GM23248 (cell line): ENCODE data around the gene TAL2. TPM values are rescaled to one million over a fixed set of nuclear protein-coding genes. Genes with fewer than 3 reads are reported as not detected.

Experiments
- DNase-seq: peaks from one replicate; pipeline ENCODE4 v3.0.0-alpha.2; 2015
- H2AFZ ChIP-seq: fragments of 200-600 bp; sonication (generic); 2 replicates; pipeline ENCODE4 v1.6.1; 2016; ENCODE audit warnings: antibody characterized with exemption
- H3F3A ChIP-seq: fragments of 200-600 bp; sonication (generic); 2 replicates; pipeline ENCODE4 v1.6.1; 2016; ENCODE audit warnings: mild to moderate bottlenecking, antibody characterized with exemption, mixed run types; ENCODE audit not compliant: insufficient read depth
- H3K27ac ChIP-seq: fragments of 200-600 bp; sonication (generic); 2 replicates; pipeline ENCODE4 v1.5.1; 2016; ENCODE audit warnings: mild to moderate bottlenecking
- H3K27me3 ChIP-seq: fragments of 200-600 bp; sonication (generic); replicated peaks from 2 replicates; pipeline ENCODE4 v1.6.1; 2016; ENCODE audit warnings: mild to moderate bottlenecking; ENCODE audit not compliant: insufficient read depth
- H3K36me3 ChIP-seq: fragments of 200-600 bp; sonication (generic); 2 replicates; pipeline ENCODE4 v1.6.1; 2016; ENCODE audit warnings: low read depth, mild to moderate bottlenecking
- H3K4me1 ChIP-seq: fragments of 200-600 bp; sonication (generic); 2 replicates; pipeline ENCODE4 v1.6.1; 2016; ENCODE audit warnings: mild to moderate bottlenecking; ENCODE audit not compliant: insufficient read depth
- H3K4me2 ChIP-seq: fragments of 200-600 bp; sonication (generic); one replicate; pipeline ENCODE4 v1.6.1; 2016; ENCODE audit warnings: mild to moderate bottlenecking; ENCODE audit not compliant: unreplicated experiment
- H3K4me3 ChIP-seq: fragments of 200-600 bp; sonication (generic); 2 replicates; pipeline ENCODE4 v1.5.1; 2016; ENCODE audit warnings: mild to moderate bottlenecking
- H3K79me2 ChIP-seq: fragments of 200-600 bp; sonication (generic); 2 replicates; pipeline ENCODE4 v1.6.1; 2016; ENCODE audit warnings: mild to moderate bottlenecking; ENCODE audit not compliant: insufficient read depth
- H3K9ac ChIP-seq: fragments of 200-600 bp; sonication (generic); 2 replicates; pipeline ENCODE4 v1.6.1; 2016; ENCODE audit warnings: mild to moderate bottlenecking
- H3K9me2 ChIP-seq: fragments of 200-600 bp; sonication (generic); 2 replicates; pipeline ENCODE4 v1.6.1; 2016; ENCODE audit warnings: mixed run types, mild to moderate bottlenecking, moderate library complexity; ENCODE audit not compliant: insufficient read depth
- H3K9me3 ChIP-seq: fragments of 200-600 bp; sonication (generic); one replicate; pipeline ENCODE4 v1.6.1; 2017; ENCODE audit warnings: low read depth
- H4K20me1 ChIP-seq: fragments of 200-600 bp; sonication (generic); 2 replicates; pipeline ENCODE4 v1.6.0; 2016; ENCODE audit not compliant: insufficient read depth
- EZH2 ChIP-seq: fragments of 200-600 bp; sonication (generic); IDR thresholded peaks from 2 replicates; pipeline ENCODE4 v1.6.1; 2018; ENCODE audit warnings: antibody characterized with exemption, mild to moderate bottlenecking; ENCODE audit not compliant: insufficient read depth, poor library complexity, severe bottlenecking
- EZH2phosphoT487 ChIP-seq: fragments of 200-600 bp; sonication (generic); IDR thresholded peaks from 2 replicates; pipeline ENCODE4 v1.6.1; 2018; ENCODE audit warnings: antibody characterized with exemption, moderate library complexity, mild to moderate bottlenecking, low read depth; ENCODE audit not compliant: insufficient read depth
- WGBS, 2 experiments: methylation state at CpG; one replicate each; pipeline ENCODE4 v1.1.6; 2015 to 2017; ENCODE audit warnings: low lambda C conversion rate in 2 of 2, low coverage in 1 of 2; ENCODE audit errors: missing lambda C conversion rate in 2 of 2; 5-methylcytosine and 5-hydroxymethylcytosine counted together
- in situ Hi-C: fragments of 300-500 bp; cut with MboI; formaldehyde crosslinking; loops from 2 replicates; pipeline ENCODE4 v1.15.0; 2020
- polyA plus RNA-seq: library from polyadenylated mRNA; unstranded; fragments of >200 nt; fragmentation: Nextera tagmentation; extraction: Ambion mirVana; gene quantifications from 2 replicates; pipeline ENCODE4 v1.2.1, GENCODE V29; 2016
- total RNA-seq: library from RNA; depleted of rRNA; stranded (reverse); fragments of >200 nt; shearing (Covaris generic); gene quantifications from 2 replicates; pipeline ENCODE4 v1.2.3, GENCODE V29; 2014

TAL2 gene
- total and polyA plus RNA-seq, 2 experiments from 2014 or later = not detected

- no peak for DNase-seq
- in situ Hi-C loops = no loop called here
- no peaks in the 10 kb centered on the region for H3K4me1 ChIP-seq
- peaks cover 28% of the 10 kb centered on the region for H3K27me3 ChIP-seq
- no peak overlapping the region for H3K4me3 ChIP-seq
- H2AFZ ChIP-seq = no peak overlapping the region
- H3K4me2 ChIP-seq = no peak overlapping the region
- no peaks in the 10 kb centered on the region for H3K9me3 ChIP-seq
- no peaks in the 10 kb centered on the region for H3K9me2 ChIP-seq
- WGBS, 2 experiments = 81 to 82% methylated on average over 2 of the region's 2 CpGs
- no peaks in the 10 kb centered on the region for H3K36me3 ChIP-seq
- no peak overlapping the region for H3K9ac ChIP-seq
- H3K27ac ChIP-seq = no peak overlapping the region
- no peaks in the 10 kb centered on the region for H4K20me1 ChIP-seq
- H3F3A ChIP-seq = no peaks in the 10 kb centered on the region
- no peaks in the 10 kb centered on the region for H3K79me2 ChIP-seq
- TF ChIP-seq EZH2 (no peak), EZH2phosphoT487 (no peak)
Observed at GRCh38 chr9:105658351-105658750, 3.9 kb upstream of the TAL2 start.

- TF ChIP-seq EZH2 (no peak), EZH2phosphoT487 (no peak)
- H3K36me3 ChIP-seq = no peaks in the 10 kb centered on the region
- no peak overlapping the region for H3K9ac ChIP-seq
- H3K9me2 ChIP-seq = no peaks in the 10 kb centered on the region
- peaks cover 21% of the 10 kb centered on the region for H3K27me3 ChIP-seq
- H3K4me3 ChIP-seq = no peak overlapping the region
- no peaks in the 10 kb centered on the region for H3K9me3 ChIP-seq
- no peaks in the 10 kb centered on the region for H3K79me2 ChIP-seq
- 47 to 63% methylated on average over 4 of the region's 4 CpGs for WGBS, 2 experiments
- H3K4me2 ChIP-seq = no peak overlapping the region
- in situ Hi-C loops = no loop called here
- H3F3A ChIP-seq = no peaks in the 10 kb centered on the region
- H2AFZ ChIP-seq = no peak overlapping the region
- no peaks in the 10 kb centered on the region for H4K20me1 ChIP-seq
- no peak overlapping the region for H3K27ac ChIP-seq
- no peaks in the 10 kb centered on the region for H3K4me1 ChIP-seq
- no peak for DNase-seq
Observed at GRCh38 chr9:105661011-105661410, 1.2 kb upstream of the TAL2 start.

- no peak overlapping the region for H2AFZ ChIP-seq
- no peaks in the 10 kb centered on the region for H4K20me1 ChIP-seq
- H3K4me1 ChIP-seq = no peaks in the 10 kb centered on the region
- no peaks in the 10 kb centered on the region for H3K9me3 ChIP-seq
- no peak overlapping the region for H3K9ac ChIP-seq
- in situ Hi-C loops = no loop called here
- no peak overlapping the region for H3K4me2 ChIP-seq
- H3K79me2 ChIP-seq = no peaks in the 10 kb centered on the region
- DNase-seq = no peak
- no peaks in the 10 kb centered on the region for H3K27me3 ChIP-seq
- no peak for TF ChIP-seq EZH2
- TF ChIP-seq EZH2phosphoT487 = no peak
- H3K4me3 ChIP-seq = no peak overlapping the region
- WGBS, 2 experiments = 58 to 65% methylated on average over 5 of the region's 5 CpGs
- H3K27ac ChIP-seq = no peak overlapping the region
- H3K9me2 ChIP-seq = no peaks in the 10 kb centered on the region
- H3F3A ChIP-seq = no peaks in the 10 kb centered on the region
- H3K36me3 ChIP-seq = no peaks in the 10 kb centered on the region
Observed at GRCh38 chr9:105663914-105664313, 1.7 kb downstream of the TAL2 start.

GRCh38 chr9:105667867-105668266 is 5.6 kb downstream of the TAL2 start:
- no peaks in the 10 kb centered on the region for H3K9me3 ChIP-seq
- no peaks in the 10 kb centered on the region for H3K9me2 ChIP-seq
- H3K79me2 ChIP-seq = no peaks in the 10 kb centered on the region
- no peaks in the 10 kb centered on the region for H3K36me3 ChIP-seq
- H3K4me3 ChIP-seq = no peak overlapping the region
- WGBS, 2 experiments = 7 to 9% methylated on average over 4 of the region's 4 CpGs
- in situ Hi-C loops = no loop called here
- no peak overlapping the region for H2AFZ ChIP-seq
- no peaks in the 10 kb centered on the region for H3K27me3 ChIP-seq
- no peak overlapping the region for H3K27ac ChIP-seq
- TF ChIP-seq EZH2phosphoT487 = no peak
- TF ChIP-seq EZH2 = no peak
- no peak overlapping the region for H3K4me2 ChIP-seq
- H3K9ac ChIP-seq = no peak overlapping the region
- DNase-seq = no peak
- no peaks in the 10 kb centered on the region for H4K20me1 ChIP-seq
- no peaks in the 10 kb centered on the region for H3K4me1 ChIP-seq
- H3F3A ChIP-seq = no peaks in the 10 kb centered on the region

- Histone ChIP-seq H3K27ac (no peak overlapping the region), H3K27me3 (no peaks in the 10 kb centered on the region), H3K4me3 (no peak overlapping the region), H4K20me1 (no peaks in the 10 kb centered on the region), H3F3A (no peaks in the 10 kb centered on the region), H2AFZ (no peak overlapping the region), H3K36me3 (no peaks in the 10 kb centered on the region), H3K4me2 (no peak overlapping the region), H3K9me3 (no peaks in the 10 kb centered on the region), H3K79me2 (no peaks in the 10 kb centered on the region), H3K4me1 (no peaks in the 10 kb centered on the region), H3K9me2 (no peaks in the 10 kb centered on the region), H3K9ac (no peak overlapping the region)
- DNase-seq = no peak
- in situ Hi-C loops = no loop called here
- no peak for TF ChIP-seq EZH2phosphoT487
- no peak for TF ChIP-seq EZH2
- WGBS, 2 experiments = 18 to 20% methylated on average over 3 of the region's 3 CpGs
Observed at GRCh38 chr9:105670315-105670714, 8.1 kb downstream of the TAL2 start.
